EH (cell line): ENCODE data around the gene COPS2.
A peak's percentile ranks its signal among the peaks of the same experiment; 100 is the strongest.
"Not testable (repeated sequence)": the region's sequence is repeated elsewhere in the genome, so short reads cannot be mapped to it uniquely, and the experiment has no call there.

Experiments
- DNase-seq: peaks from one replicate; pipeline ENCODE4 v3.0.0-alpha.2; 2015; ENCODE audit warnings: low read depth

COPS2 gene

DNA sequence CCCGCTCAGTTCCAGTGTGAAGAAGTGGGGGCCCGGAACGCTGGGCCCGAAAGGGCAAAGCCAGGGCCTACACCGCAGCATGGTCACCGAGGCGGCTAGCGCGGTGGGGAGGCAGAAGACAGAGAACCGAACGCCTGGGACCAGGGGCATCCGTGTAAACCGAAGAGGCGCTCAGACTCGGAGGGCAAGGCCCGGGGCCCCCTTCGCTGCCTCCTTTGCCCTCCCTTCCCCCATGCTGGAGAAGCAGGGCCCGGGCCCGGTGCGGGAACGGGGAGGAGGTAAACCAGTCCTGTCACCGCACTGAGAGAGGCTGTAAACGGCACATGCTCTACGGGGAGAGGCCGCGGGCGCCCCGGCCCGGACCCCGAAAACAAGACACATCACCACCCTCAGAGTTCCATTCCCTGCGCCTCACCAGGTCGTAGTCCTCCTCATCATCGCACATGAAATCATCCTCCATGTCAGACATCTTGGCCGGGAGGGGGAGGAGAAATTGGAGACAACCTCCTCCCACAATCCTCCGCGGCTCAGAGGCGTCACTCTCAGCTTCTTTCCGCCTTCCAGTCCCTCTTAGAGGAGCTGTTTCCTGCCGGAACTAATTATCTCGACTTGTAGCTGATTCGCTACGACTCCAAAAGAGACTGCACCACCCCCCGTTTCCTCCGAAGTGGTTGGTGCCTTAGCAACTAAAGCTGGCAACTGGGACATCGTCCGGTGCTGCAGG lies at the start of gene COPS2:
TSS of gene COPS2 (minus strand) at position 490 of the 724 bp plus-strand sequence. CDS start at position 469, 21 bp downstream.
- DNase-seq = peak; percentile 99

DNA sequence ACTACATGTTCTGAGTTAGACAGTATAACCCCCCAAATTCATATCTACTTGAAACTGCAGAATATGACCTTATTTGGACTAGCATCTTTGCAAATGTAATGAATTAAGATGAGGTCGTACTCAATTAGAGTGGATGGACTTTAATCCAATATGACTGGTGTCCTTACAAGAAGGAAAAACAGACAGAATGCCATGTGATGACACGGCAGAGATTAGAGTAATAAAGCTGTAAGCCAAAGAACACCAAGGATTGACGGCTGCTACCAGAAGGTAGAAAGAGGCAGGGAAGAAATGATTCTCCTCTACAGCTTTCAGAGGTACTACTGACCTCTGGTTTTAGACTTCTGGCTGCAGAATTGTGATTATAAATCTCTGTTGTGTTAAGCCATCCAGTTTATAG lies 44.9 kb upstream of the COPS2 start:
- DNase-seq = no peak

GRCh38 chr15:49199666-49200065 lies 44.3 kb upstream of the COPS2 start:
- peak; percentile 31 for DNase-seq

DNA sequence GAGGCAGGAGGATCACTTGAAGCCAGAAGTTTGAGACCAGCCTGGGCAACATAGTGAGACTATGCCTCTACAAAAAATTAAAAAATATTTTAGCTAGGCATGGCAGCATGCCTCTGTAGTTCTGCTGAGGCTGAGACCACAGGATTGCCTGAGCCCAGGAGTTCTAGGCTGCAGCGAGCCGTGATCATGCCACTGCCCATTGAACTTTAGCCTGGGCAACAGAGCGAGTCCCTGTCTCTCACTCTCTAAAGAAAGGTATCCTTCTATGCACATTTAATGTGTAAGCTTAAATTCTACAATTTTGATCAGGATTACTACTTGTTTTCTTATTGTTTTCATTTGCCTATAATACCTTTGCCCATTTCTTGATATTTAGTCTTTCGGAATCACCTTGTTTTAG lies 41.5 kb upstream of the COPS2 start:
- no peak for DNase-seq

- DNase-seq = no peak
These were observed 36.5 kb upstream of the COPS2 start for GRCh38 chr15:49191892-49192291.

DNA sequence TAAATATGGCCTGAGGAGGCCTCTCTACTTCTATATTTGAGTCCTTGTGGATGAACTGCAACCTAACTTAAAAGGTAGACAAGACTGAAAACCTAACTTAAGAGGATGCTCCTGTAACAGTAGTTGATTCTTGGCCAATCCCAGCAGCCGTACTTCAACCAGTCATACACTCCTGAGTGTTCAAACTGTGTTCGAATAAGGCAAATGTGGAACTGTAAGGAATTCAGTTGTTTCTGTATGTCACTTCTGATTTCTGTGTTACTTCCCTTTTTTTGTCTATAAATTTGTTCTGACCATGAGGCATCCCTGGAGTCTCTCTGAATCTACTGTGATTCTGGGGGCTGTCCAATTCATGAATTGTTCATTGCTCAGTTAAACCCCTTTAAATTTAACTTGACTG lies 35.2 kb upstream of the COPS2 start:
- no peak for DNase-seq

- no peak for DNase-seq
These were observed 34.2 kb upstream of the COPS2 start for GRCh38 chr15:49189631-49190030.

DNA sequence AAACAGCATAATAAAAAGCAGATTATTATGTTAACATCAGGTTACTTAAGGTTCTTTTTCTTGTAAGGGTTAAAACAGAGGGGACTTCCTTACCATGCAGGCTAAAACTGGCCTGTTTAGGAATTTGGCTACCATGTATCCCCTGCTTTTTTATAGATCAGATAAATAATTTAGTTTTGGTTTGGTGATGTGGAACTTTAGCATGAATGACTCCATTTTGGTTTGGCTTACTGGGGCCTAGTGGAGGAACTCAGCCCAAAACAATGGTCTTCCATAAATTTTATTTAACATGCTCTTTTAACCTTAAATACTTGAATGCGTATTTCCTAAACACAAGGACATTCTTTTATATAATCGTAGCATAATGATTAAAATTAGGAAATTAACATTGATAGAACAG lies 33.5 kb upstream of the COPS2 start:
- no peak for DNase-seq

- peak; percentile 47 for DNase-seq
These were observed 32.3 kb upstream of the COPS2 start for GRCh38 chr15:49187549-49188245.

DNA sequence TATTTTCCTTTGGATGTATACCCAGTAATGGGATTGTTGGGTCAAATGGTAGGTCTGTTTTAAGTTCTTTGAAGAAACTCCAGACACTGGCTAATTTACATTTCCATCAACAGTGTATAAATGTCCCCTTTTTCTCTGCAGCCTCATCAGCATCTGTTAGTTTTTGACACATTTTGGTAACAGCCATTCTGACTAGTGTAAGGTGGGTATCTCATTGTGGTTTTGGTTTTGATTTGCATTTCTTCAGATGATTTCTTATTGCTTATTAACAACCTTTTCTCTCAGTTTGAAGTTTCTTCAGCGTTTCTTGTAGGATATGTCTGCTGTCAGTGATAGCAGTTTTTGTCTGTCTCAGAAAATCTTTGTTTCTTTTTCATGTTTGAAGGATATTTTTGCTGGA lies 30.1 kb upstream of the COPS2 start:
- no peak for DNase-seq

GRCh38 chr15:49183741-49184140 lies 28.3 kb upstream of the COPS2 start:
- not testable (repeated sequence) for DNase-seq

- DNase-seq = no peak
These were observed 26.7 kb upstream of the COPS2 start for GRCh38 chr15:49182128-49182527.

GRCh38 chr15:49179433-49180190 lies 24.2 kb upstream of the COPS2 start:
- DNase-seq = no peak

- DNase-seq = no peak
These were observed 23.1 kb upstream of the COPS2 start for GRCh38 chr15:49178497-49178896.

- not testable (repeated sequence) for DNase-seq
These were observed 20.4 kb upstream of the COPS2 start for GRCh38 chr15:49175582-49176397.

GRCh38 chr15:49174902-49175301 lies 19.5 kb upstream of the COPS2 start:
- DNase-seq = no peak

- no peak for DNase-seq
These were observed 16.4 kb upstream of the COPS2 start for GRCh38 chr15:49171790-49172189.

DNA sequence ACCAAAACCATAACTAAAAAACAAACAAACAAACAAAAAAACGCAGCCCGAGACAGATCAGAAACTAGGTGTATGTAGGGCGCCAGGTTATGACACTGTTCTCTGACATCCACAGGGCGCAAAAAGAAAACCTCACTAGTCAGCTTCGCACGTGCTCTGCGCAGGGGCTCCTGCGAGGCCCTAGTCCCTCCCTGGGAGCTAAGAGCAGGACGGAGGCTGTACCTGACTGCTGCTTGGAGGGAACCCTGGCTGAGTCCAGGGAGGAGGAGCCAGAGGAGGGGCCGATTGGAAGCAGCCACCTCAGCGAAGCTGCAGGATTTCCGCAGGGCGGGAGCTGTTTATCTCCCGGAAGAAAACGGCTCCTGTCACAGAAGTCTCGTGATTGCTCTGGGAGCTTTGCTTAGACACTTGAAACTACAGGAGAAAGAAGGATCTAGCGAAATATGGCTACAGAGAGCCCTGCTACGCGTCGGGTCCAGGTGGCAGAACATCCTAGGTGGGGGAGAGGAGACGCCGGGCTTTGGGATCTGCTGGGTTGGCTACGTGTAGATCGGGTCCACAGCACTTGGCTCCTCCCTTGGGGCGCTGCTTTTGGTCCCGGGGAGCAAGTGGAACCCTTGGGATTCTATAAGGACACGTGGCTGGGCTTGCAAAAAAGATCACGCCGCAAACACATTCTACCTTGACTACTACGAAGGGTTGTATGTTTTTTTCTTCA lies 14.6 kb upstream of the COPS2 start, which contains the start of gene GALK2:
TSS of gene GALK2 (plus strand) at position 368 of the 718 bp plus-strand sequence. CDS start at position 444, 76 bp downstream.
- DNase-seq = peak; percentile 87

- DNase-seq = no peak
These were observed 12.6 kb upstream of the COPS2 start for GRCh38 chr15:49168016-49168415.

- DNase-seq = no peak
These were observed 9.5 kb upstream of the COPS2 start for GRCh38 chr15:49164865-49165264.

DNA sequence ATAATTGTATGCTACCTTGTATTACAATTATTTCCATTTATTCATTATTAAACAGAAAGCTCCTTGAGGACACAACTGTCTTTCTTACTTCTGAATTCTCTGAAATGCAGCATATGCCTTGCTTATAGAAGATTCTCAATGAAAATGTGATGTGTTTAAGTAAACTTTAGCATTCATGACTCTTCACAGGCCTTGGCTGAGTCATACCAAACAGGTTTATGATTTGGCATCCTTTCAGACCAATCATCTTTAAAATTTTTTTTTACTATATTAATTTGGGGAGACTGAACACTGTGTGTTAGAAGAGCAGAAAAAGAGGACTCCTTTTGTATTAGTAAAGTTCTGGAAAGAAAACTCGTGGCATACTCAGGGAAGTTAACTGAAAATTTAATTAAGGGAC lies 8.3 kb upstream of the COPS2 start:
- DNase-seq = no peak
